ENCODE results near the gene TPP2.

The TPP2 gene

DNA sequence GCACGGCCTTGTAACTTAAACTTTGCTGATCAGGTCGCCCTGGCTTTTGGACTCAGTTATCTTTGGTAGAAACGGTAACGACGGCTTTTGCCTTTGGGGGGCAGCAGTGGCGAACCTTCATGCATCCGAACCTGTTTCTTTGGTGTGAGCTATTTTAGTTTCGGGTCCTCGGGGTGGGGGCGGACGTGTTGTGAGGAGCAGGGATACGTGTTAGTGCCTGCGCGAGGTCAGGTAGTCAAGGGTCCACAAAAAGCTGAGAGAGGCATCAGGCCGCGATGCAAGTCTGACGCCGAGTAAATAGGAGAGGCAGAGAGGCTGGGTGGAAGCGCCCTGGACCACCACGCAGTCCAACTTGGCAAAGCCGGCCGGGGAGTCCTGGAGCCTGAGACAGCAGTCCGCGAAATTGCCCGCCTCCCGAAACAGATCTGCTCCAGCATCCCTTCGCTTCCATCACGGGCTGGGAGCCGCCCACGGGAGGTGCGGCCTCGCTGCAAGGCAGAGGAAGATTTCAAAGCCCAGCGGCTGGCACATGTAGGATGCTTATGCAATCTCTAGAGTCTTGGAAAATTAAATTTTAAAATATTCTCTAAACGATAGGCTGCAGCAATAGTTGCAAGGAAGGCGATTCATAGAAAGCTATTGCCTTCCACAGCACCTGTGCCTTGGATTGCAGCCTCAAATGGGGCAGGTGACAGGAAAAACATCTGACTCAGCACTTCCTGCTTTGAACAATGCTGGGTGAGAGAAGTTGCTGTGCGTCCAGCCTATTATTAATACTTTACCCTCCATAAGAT, 4.6 kb upstream of the TPP2 start:
- H3K4me3 ChIP-seq (ENCODE audit: low read depth, low read length), result peak overlapping the region; percentile 55
- DNase-seq (ENCODE audit: low read depth), result peak; percentile 48

- DNase-seq (ENCODE audit: low read depth), result no peak
- H3K4me3 ChIP-seq (ENCODE audit: low read depth, low read length), result no peak overlapping the region
Observed at GRCh38 chr13:102593466-102593865, 3.3 kb upstream of the TPP2 start.

- peak overlapping the region; percentile 93 for H3K4me3 ChIP-seq (ENCODE audit: low read depth, low read length)
- no peak for DNase-seq (ENCODE audit: low read depth)
Observed at GRCh38 chr13:102597029-102597961, 509 bp downstream of the TPP2 start.

DNA sequence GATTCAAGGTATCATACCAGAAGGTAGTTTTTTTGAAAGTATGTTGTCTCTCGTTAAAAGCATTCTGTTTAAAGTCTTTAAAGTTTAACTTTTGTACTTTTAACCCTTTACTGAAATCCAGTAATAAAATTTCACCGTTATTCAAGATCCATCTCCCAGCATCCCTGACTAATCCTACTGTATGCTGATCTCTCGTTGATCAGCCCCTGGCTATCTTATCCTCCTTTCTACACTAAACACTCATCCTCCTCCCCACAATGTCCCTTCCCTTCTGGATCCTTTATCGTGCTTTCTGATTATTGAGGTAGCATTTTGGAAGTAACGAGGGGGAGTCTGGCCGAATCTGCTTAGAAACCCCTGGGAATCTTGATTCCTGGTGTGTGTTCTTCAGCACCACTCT, 1.3 kb downstream of the TPP2 start:
- no peak for DNase-seq (ENCODE audit: low read depth)

GRCh38 chr13:102599426-102600012, 2.7 kb downstream of the TPP2 start:
- no peak for DNase-seq (ENCODE audit: low read depth)

More for the DNA sequence above, 1.3 kb downstream of the TPP2 start:
- peak overlapping the region; percentile 93 for H3K4me3 ChIP-seq (ENCODE audit: low read depth, low read length)

GRCh38 chr13:102606537-102607309, 9.9 kb downstream of the TPP2 start:
- no peak overlapping the region for H3K4me3 ChIP-seq (ENCODE audit: low read depth, low read length)
- no peak for DNase-seq (ENCODE audit: low read depth)

More at GRCh38 chr13:102599426-102600012, 2.7 kb downstream of the TPP2 start:
- no peak overlapping the region for H3K4me3 ChIP-seq (ENCODE audit: low read depth, low read length)

- DNase-seq (ENCODE audit: low read depth), result no peak
- H3K4me3 ChIP-seq (ENCODE audit: low read depth, low read length), result no peak overlapping the region
Observed at GRCh38 chr13:102608974-102609373, 12.2 kb downstream of the TPP2 start.

GRCh38 chr13:102609696-102610095, 12.9 kb downstream of the TPP2 start:
- DNase-seq (ENCODE audit: low read depth), result no peak
- H3K4me3 ChIP-seq (ENCODE audit: low read depth, low read length), result no peak overlapping the region

DNA sequence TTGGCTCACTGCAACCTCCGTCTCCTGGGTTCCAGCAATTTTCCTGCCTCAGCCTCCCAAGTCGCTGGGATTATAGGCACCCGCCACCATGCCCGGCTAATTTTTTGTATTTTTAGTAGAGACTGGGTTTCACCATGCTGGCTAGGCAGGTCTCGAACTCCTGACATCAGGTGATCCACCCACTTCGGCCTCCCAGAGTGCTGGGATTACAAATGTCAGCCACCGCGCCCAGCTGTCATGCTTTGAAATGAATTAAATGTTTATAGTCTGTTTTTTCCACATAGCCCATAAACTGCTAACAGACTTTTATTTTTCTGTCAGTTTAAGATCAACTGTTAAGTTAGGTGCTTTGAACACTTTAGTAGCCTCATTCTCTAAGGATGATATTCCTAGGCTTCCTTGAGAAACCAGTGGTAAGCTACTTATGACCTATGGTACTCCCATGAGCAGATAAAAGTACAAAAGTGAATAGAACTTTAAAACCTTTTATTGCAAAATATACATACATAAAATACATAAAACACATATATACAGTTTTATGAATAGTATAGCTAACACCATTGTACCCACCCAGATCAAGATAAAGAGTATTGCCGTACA, 13.6 kb downstream of the TPP2 start:
- no peak overlapping the region for H3K4me3 ChIP-seq (ENCODE audit: low read depth, low read length)
- no peak for DNase-seq (ENCODE audit: low read depth)

- no peak for DNase-seq (ENCODE audit: low read depth)
- no peak overlapping the region for H3K4me3 ChIP-seq (ENCODE audit: low read depth, low read length)
Observed at GRCh38 chr13:102617697-102618350, 21.0 kb downstream of the TPP2 start.

DNA sequence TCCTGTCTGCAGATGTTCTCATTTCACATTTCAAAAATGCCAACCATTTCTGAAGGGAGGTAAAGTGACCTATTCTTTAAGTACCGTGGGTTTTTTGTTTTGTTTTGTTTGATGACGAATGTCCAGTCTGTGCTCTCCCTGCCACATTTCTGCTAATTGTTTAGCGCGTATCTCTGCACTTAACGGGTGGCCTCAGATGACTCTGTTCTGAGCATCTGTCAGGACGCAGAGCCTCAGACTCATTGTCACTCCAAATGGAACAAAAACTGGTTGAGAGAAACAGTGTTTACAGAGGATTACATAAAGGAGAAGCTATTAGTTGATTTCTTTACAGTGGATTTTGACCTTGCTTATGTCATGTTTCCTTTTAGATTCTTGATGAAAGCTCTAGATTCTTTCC, 23.7 kb downstream of the TPP2 start:
- H3K4me3 ChIP-seq (ENCODE audit: low read depth, low read length), result no peak overlapping the region
- no peak for DNase-seq (ENCODE audit: low read depth)

DNA sequence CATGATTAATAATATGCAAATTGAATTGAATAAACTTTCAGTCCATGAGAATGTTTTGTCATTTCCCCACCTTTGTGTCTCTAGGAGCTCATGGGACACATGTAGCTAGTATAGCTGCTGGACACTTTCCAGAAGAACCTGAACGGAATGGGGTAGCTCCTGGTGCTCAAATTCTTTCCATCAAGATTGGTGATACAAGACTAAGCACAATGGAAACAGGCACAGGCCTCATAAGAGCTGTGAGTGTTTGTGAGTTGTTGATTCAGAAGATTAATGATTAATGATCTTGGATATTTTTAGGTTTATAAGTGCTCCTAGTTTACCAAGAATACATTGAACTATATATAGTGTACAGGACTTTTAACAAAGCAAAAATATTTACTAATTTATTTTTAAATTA, 30.1 kb downstream of the TPP2 start:
- H3K4me3 ChIP-seq (ENCODE audit: low read depth, low read length), result no peak overlapping the region
- DNase-seq (ENCODE audit: low read depth), result no peak

GRCh38 chr13:102628559-102628958, 31.8 kb downstream of the TPP2 start:
- no peak overlapping the region for H3K4me3 ChIP-seq (ENCODE audit: low read depth, low read length)
- DNase-seq (ENCODE audit: low read depth), result no peak

DNA sequence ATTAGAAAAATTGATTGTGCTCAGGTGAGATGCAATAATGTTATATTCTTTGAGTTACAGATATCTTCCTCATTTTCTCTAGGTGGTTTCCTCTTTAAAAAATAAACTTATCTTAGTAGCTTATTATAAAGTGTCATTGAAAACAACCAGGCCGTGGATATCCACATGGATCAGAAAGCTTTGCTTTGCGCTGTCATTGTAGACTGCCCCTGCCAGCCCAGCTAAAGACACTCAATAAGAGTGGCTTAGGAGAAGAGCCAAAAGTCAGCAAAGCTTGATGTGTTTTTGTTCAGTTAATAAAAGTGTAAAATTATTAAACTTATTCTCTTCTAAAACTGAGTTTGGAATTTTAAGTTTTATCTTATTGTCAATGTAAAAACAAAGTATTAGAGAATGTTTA, 34.4 kb downstream of the TPP2 start:
- no peak for DNase-seq (ENCODE audit: low read depth)
- H3K4me3 ChIP-seq (ENCODE audit: low read depth, low read length), result no peak overlapping the region

DNA sequence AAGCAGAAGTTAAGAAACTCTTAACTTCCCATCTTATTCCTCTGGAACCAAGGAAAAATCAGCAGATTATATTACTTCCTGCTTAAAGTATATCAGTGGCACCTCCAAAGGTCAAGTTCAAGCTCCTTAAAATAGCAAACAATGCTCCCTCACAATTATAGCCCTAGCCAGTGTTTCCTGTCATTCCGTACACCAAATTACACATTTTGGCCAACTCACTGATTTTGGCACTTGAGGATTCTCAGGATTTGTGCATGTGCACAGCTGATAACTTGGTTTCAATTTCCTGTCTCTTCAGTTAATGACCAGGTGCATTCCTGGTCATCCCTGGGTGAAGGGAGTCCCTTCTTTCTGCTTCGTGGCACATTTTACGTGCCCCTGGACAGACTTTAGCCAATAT, 42.0 kb downstream of the TPP2 start:
- H3K4me3 ChIP-seq (ENCODE audit: low read depth, low read length), result no peak overlapping the region
- DNase-seq (ENCODE audit: low read depth), result no peak

DNA sequence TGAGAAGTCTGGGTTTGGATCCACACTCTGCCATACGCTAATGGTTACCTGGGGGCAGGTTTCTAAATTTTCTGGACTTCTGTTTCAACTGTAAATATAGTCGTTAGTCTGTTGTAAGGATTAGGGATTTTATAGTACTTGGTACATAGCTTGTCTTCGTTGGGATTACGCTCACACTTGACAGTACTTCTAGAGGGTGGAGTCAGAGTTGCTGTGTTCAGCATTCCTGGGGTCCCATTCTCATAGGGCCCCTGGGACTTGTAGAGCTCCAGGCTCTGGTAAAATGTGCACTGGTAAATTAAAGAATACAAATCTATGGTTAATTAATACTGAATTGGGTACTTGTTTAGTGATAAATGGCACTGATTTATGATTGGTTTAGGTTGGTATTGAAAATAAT, 45.2 kb downstream of the TPP2 start:
- H3K4me3 ChIP-seq (ENCODE audit: low read depth, low read length), result no peak overlapping the region
- DNase-seq (ENCODE audit: low read depth), result no peak

GRCh38 chr13:102642475-102642874, 45.7 kb downstream of the TPP2 start:
- no peak overlapping the region for H3K4me3 ChIP-seq (ENCODE audit: low read depth, low read length)
- no peak for DNase-seq (ENCODE audit: low read depth)

DNA sequence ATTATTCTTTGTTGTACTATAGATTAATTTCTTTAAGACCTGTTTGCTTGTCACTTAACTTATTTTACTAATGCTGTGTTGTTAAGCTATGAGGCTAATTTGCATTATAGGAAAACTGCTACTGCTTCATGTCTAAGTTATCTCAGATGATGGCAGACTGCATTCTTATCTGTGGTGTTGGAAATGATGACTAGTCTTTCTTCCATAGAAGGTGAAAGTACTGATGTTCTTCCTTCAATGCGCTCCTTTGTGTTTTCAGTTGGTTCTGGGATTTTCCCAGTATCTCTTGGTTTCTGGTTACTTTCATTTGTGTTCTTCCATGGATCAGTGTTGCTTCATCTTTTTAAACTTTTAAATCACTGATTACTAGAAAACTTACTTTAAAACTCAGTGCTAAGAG, 46.9 kb downstream of the TPP2 start:
- no peak overlapping the region for H3K4me3 ChIP-seq (ENCODE audit: low read depth, low read length)

GRCh38 chr13:102645701-102646100, 48.9 kb downstream of the TPP2 start:
- DNase-seq (ENCODE audit: low read depth), result no peak
- no peak overlapping the region for H3K4me3 ChIP-seq (ENCODE audit: low read depth, low read length)

More for the DNA sequence above, 46.9 kb downstream of the TPP2 start:
- no peak for DNase-seq (ENCODE audit: low read depth)

All from skeletal muscle cell (primary cell).